ENCODE results near the gene EMID1.

The EMID1 gene

DNA sequence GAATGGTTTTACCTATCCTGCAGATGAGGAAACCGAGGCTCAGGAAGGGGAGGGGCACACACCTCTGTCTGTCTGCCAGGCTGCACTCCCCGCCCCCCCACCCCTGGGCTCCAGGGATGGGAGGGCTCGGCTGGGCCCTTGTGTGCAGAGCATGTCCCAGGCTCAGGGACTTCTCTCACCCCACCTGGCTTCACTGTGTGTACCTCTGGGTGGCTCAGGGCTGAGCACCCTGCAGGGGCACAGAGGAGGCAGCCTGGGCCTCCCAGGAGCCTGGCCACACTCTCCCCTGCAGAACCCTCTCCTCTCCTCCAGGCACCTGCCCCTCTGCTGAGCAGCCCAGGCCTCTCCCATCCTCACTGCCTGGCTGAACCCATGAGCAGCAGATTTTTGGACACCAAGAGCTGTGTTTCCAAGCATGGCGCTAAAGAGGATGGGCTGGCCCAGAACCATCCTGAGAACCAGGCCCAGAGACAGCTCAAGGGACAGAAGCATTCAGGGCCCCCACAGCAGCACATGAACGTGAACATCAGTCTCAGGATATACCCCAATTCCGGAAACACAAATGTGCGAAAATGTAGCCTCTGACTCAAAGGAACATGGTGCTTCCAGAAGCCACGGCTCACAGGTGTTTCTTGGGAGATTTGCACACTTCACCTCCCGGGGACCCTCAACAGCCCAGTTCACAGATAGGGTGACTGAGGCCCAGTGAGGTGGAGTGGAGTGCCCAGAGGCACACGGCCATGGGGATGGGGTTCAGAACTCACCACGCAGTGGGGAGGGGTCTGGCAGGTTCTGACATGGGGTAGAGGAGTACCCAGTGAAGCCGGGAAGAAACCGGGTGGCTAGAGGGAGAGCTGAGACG is 10.5 kb downstream of the EMID1 start:
- TF ChIP-seq RAD21 (IDR thresholded peaks at IDR 0.05; ENCODE audit: low read depth) (no peak), CEBPB (IDR thresholded peaks at IDR 0.05) (no peak), FOXM1 (IDR thresholded peaks at IDR 0.05; ENCODE audit: borderline replicate concordance, low read depth) (no peak), NFIC (IDR thresholded peaks at IDR 0.05) (no peak), EGR1 (IDR thresholded peaks at IDR 0.05) (no peak), YY1 (IDR thresholded peaks at IDR 0.05; ENCODE audit: low read depth) (no peak), TEAD4 (IDR thresholded peaks at IDR 0.05) (no peak), TCF12 (IDR thresholded peaks at IDR 0.05; ENCODE audit: low read depth) (no peak), EP300 (IDR thresholded peaks at IDR 0.05; ENCODE audit: borderline replicate concordance) (no peak), TAF1 (IDR thresholded peaks at IDR 0.05; ENCODE audit: low read depth) (no peak), ZBTB7A (IDR thresholded peaks at IDR 0.05; ENCODE audit: low read depth) (no peak), CREB1 (IDR thresholded peaks at IDR 0.05; ENCODE audit: low read depth) (no peak)
- TF ChIP-seq, protein P1, sequence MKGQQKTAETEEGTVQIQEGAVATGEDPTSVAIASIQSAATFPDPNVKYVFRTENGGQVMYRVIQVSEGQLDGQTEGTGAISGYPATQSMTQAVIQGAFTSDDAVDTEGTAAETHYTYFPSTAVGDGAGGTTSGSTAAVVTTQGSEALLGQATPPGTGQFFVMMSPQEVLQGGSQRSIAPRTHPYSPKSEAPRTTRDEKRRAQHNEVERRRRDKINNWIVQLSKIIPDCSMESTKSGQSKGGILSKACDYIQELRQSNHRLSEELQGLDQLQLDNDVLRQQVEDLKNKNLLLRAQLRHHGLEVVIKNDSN (IDR thresholded peaks at IDR 0.05), result no peak
- TF ChIP-seq, protein P2, sequence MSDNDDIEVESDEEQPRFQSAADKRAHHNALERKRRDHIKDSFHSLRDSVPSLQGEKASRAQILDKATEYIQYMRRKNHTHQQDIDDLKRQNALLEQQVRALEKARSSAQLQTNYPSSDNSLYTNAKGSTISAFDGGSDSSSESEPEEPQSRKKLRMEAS (IDR thresholded peaks at IDR 0.05), result no peak
- TF ChIP-seq, protein P3, sequence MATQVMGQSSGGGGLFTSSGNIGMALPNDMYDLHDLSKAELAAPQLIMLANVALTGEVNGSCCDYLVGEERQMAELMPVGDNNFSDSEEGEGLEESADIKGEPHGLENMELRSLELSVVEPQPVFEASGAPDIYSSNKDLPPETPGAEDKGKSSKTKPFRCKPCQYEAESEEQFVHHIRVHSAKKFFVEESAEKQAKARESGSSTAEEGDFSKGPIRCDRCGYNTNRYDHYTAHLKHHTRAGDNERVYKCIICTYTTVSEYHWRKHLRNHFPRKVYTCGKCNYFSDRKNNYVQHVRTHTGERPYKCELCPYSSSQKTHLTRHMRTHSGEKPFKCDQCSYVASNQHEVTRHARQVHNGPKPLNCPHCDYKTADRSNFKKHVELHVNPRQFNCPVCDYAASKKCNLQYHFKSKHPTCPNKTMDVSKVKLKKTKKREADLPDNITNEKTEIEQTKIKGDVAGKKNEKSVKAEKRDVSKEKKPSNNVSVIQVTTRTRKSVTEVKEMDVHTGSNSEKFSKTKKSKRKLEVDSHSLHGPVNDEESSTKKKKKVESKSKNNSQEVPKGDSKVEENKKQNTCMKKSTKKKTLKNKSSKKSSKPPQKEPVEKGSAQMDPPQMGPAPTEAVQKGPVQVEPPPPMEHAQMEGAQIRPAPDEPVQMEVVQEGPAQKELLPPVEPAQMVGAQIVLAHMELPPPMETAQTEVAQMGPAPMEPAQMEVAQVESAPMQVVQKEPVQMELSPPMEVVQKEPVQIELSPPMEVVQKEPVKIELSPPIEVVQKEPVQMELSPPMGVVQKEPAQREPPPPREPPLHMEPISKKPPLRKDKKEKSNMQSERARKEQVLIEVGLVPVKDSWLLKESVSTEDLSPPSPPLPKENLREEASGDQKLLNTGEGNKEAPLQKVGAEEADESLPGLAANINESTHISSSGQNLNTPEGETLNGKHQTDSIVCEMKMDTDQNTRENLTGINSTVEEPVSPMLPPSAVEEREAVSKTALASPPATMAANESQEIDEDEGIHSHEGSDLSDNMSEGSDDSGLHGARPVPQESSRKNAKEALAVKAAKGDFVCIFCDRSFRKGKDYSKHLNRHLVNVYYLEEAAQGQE (IDR thresholded peaks at IDR 0.05; ENCODE audit: low read depth), result no peak

DNA sequence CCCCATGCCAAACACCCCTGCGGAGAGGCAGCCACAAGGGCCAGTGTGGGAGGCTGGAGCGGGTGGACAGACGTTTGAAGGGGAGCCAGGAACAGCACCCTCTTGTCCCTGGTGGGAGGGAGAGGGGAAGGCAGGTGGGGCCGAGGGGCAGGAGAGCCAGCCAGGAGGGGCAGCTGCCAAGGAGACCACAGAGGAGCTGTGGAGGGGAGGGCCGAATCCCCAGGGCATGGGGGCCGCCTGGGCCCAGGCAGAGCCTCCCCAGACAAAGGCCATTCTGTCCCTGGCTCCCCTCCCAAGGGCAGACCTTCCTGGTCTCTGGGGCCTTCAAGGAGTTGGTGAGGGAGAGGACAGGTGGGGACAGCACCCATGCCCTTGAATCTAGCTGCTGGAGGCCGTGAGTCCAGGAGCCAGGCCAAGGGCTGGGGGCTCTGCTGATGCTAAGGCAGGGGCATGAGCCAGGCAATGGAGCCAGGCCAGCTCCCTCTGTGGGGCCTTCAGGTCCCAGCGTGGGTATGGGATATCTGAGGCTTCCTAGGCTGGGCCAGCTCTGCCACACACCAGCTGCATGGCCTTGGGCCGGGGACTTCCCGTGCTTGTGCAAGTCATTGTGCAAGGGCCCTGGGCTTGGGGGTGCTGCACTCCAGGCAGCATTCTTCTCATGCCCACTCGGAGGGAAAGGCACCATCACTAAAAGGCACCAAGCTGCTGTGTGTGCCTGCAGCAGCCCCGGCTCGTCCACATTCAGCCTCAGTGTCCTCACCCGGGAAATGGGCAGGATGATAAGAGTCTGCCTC is 11.4 kb downstream of the EMID1 start:
- TF ChIP-seq ZBTB7A (IDR thresholded peaks at IDR 0.05; ENCODE audit: low read depth), result no peak
- no peak for TF ChIP-seq RAD21 (IDR thresholded peaks at IDR 0.05; ENCODE audit: low read depth)
- TF ChIP-seq, protein P3 (IDR thresholded peaks at IDR 0.05; ENCODE audit: low read depth), result no peak
- no peak for TF ChIP-seq NFIC (IDR thresholded peaks at IDR 0.05)
- TF ChIP-seq EP300 (IDR thresholded peaks at IDR 0.05; ENCODE audit: borderline replicate concordance), result no peak
- TF ChIP-seq EGR1 (IDR thresholded peaks at IDR 0.05), result no peak
- no peak for TF ChIP-seq YY1 (IDR thresholded peaks at IDR 0.05; ENCODE audit: low read depth)
- no peak for TF ChIP-seq FOXM1 (IDR thresholded peaks at IDR 0.05; ENCODE audit: borderline replicate concordance, low read depth)
- TF ChIP-seq, protein P1 (IDR thresholded peaks at IDR 0.05), result no peak
- no peak for TF ChIP-seq TAF1 (IDR thresholded peaks at IDR 0.05; ENCODE audit: low read depth)
- TF ChIP-seq, protein P2 (IDR thresholded peaks at IDR 0.05), result no peak
- no peak for TF ChIP-seq TCF12 (IDR thresholded peaks at IDR 0.05; ENCODE audit: low read depth)
- no peak for TF ChIP-seq CREB1 (IDR thresholded peaks at IDR 0.05; ENCODE audit: low read depth)
- no peak for TF ChIP-seq TEAD4 (IDR thresholded peaks at IDR 0.05)
- TF ChIP-seq CEBPB (IDR thresholded peaks at IDR 0.05), result no peak

DNA sequence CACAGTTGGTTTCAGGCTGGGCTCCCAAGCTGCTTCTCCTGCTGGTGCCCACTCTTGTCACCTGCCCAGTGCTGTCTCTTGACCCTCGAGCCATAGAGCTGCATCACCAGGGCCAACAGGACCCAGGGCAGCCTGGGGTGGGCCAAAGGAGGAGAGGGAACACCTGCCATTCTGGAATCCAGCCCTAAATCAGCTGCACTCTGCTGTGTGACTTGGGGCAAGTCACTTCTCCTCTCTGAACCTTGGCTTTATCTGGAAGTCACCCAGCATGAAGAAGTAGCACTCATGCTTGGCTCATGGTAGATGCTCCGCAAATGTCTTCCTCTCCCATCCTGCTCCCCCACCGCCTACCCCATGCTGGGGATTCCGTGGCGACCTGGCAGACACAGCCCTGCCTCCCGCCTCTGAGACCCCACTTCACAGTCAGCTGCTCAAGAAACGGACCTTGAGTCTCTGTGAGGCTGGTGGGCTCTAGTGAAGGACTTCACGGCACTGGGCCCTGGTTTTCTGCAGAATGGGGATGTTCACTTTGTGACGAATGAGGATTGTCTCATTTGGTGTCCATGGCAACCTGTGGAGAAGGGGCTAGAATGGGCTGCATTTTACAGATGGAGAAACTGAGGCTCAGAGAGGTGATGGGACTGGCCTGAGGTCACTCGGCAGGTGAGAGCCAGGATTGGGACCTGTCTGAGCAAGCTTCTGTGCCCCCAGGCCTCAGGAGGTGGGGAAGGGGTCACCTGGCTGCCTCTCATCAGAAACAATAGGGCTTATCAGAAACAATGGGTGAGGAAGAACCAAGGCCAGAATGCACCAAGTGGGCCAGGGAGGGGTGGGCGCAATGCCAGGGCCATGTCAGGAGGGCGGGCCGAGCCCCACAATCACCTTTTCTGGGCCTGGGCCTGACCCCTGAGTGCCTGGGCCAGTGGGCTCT is 12.4 kb downstream of the EMID1 start:
- TF ChIP-seq ZBTB7A (IDR thresholded peaks at IDR 0.05; ENCODE audit: low read depth), result no peak
- TF ChIP-seq TCF12 (IDR thresholded peaks at IDR 0.05; ENCODE audit: low read depth), result no peak
- TF ChIP-seq, protein P2 (IDR thresholded peaks at IDR 0.05), result no peak
- TF ChIP-seq RAD21 (IDR thresholded peaks at IDR 0.05; ENCODE audit: low read depth), result no peak

DNA sequence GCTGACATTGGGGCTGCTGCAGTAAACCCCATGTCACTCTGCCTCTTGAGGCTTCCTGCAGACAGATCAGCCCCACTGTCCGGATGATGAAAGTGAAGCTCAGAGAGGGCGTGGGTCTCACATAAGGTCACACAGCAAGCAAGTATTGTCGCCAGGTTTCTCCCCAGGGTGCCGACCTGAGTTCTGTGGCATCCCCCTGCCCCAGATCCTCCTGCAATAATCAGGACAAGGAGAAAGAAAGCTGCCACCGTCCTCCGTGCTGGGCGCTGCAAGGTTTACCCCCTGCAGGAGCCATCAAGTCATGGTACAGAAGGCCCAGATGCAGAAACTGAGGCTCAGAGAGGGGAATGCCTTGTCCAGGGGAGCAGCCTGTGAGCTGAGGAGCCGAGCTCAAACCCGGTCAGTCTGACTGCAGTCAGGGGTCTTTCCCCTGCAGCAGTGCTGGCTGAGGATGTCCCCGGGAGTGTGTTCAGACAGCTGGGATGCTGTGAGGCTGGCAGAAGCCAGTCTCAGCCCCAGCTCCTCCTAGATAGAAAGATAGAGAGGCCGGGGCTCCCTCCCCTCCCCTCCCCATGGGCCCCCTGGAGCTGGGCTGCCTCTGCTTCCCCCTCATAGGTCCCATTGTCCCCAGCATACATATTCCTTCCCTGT is 13.2 kb downstream of the EMID1 start:
- TF ChIP-seq, protein P2 (IDR thresholded peaks at IDR 0.05), result no peak
- TF ChIP-seq, protein P1 (IDR thresholded peaks at IDR 0.05), result no peak
- no peak for TF ChIP-seq TCF12 (IDR thresholded peaks at IDR 0.05; ENCODE audit: low read depth)
- TF ChIP-seq CEBPB (IDR thresholded peaks at IDR 0.05), result no peak

Data from Ishikawa (cell line).